Right ventricle myocardium inferior (tissue), 1 donor: ENCODE measurements around the gene ZNF280A. TPM values are rescaled to one million over a fixed set of nuclear protein-coding genes. Genes with fewer than 3 reads are reported as not detected.
"Not testable (repeated sequence)": the region's sequence is repeated elsewhere in the genome, so short reads cannot be mapped to it uniquely, and the experiment has no call there.

Experiments
- ATAC-seq: fragments of 200-7000 bp; cut with Tn5 transposase; one replicate; pipeline ENCODE4 v1.9.1; 2020; ENCODE audit warnings: mild to moderate bottlenecking, moderate library complexity
- DNase-seq: peaks from one replicate; pipeline ENCODE4 v3.0.0; 2021; ENCODE audit errors: missing footprints
- intact Hi-C: fragments of 100-400 bp; cut with DNase I; formaldehyde crosslinking; loops from one replicate; pipeline ENCODE4 v1.11.0; 2022
- total RNA-seq: library from RNA; stranded (reverse); fragmentation: NEBNext Ultra II Directional; extraction: Animal tissue kit (Norgen Biotek cat#: 25700); gene quantifications from one replicate; pipeline ENCODE4 v1.2.1, GENCODE V29; 2021
- donor health status: DM: no; HTN: yes; CAD: no; lungs with severe emphysema.

The ZNF280A gene
- total RNA-seq, 1 donor from 2014 or later = not detected

- no peak for ATAC-seq
- DNase-seq = no peak
- intact Hi-C loops = no loop called here
Measured at GRCh38 chr22:22547692-22548300, 27.7 kb upstream of the ZNF280A start.

DNA sequence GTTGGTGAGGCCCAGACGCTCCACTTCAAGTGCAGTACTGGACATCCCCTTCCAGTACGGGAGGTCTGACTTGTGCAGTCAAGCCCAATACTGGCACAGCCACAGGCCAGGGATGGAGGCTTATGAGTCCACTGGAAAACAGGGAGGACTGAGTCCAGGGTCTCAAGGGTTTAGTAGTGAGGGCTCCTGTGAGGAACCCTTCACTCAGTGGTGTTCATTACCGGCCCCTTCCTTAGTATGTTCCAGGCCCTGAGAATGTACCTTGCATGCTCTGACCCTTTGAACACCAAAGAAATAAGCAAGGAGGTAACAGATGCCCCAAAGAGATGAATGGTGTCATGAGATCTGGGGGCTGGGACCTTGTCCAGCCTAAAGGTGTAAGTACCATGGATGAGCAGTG is 27.2 kb upstream of the ZNF280A start:
- intact Hi-C loops = no loop called here
- no peak for DNase-seq
- no peak for ATAC-seq

GRCh38 chr22:22546490-22546889 is 26.4 kb upstream of the ZNF280A start:
- intact Hi-C loops = no loop called here
- peak; percentile 31 for ATAC-seq
- no peak for DNase-seq

DNA sequence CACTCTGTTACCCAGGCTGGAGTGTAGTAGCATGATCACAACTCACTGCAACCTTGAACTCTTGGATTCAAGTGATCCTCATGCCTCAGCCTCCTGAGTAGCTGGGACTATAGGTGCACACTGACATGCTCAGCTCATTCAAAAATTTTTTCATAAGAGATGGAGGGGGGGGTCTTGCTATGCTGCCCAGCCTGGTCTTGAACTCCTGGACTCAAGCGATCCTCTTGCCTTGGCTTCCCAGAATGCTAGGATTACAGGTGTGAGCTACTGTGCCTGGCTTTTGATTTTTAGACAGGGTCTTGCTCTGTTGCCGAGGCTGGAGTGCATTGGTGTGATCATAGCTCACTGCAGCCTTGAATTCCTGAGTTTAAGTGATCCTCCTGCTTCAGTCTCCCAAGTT is 25.0 kb upstream of the ZNF280A start:
- DNase-seq (no peak), ATAC-seq (no peak)
- intact Hi-C loops = no loop called here

- intact Hi-C loops = no loop called here
- DNase-seq (no peak), ATAC-seq (no peak)
Measured at GRCh38 chr22:22538226-22538989, 18.3 kb upstream of the ZNF280A start.

DNA sequence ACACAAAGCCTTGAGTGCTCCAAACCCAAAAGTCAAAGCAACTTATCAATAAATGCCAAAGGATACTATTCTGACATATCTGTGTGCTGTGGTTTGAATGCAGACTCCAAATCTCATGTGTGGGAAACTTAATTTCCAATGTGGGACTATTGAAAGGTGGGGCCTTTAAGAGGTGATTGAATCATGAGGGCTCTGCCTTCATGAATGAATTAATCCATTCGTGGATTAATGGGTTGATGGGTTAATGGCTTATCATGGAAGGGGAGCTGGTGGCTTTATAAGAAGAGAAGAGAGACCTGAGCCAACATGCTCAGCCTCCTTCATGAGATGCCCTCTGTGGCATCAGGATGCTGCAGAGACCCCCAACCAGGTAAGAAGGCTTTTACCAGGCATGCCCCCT is 16.8 kb upstream of the ZNF280A start:
- ATAC-seq = no peak

GRCh38 chr22:22536515-22536914 is 16.4 kb upstream of the ZNF280A start:
- DNase-seq (no peak), ATAC-seq (no peak)
- intact Hi-C loops = no loop called here

More for the DNA sequence above, 16.8 kb upstream of the ZNF280A start:
- no peak for DNase-seq
- intact Hi-C loops = no loop called here

DNA sequence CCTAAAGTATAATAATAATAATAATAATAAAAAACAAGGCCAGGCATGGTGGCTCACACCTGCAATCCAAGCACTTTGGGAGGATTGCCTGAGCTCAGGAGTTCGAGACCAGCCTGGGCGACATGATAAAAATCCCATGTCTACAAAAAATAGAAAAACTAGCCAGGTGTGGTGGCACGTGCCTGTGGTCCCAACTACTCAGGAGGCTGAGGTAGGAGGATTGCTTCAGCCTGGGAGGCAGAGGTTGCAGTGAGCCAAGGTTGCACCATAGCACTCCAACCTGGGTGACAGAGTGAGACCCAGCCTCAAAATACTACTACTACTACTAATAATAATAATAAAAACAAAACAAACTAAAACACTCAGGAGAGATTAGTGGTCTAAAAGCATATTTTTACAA is 15.6 kb upstream of the ZNF280A start:
- intact Hi-C loops = no loop called here
- DNase-seq (no peak), ATAC-seq (no peak)

DNA sequence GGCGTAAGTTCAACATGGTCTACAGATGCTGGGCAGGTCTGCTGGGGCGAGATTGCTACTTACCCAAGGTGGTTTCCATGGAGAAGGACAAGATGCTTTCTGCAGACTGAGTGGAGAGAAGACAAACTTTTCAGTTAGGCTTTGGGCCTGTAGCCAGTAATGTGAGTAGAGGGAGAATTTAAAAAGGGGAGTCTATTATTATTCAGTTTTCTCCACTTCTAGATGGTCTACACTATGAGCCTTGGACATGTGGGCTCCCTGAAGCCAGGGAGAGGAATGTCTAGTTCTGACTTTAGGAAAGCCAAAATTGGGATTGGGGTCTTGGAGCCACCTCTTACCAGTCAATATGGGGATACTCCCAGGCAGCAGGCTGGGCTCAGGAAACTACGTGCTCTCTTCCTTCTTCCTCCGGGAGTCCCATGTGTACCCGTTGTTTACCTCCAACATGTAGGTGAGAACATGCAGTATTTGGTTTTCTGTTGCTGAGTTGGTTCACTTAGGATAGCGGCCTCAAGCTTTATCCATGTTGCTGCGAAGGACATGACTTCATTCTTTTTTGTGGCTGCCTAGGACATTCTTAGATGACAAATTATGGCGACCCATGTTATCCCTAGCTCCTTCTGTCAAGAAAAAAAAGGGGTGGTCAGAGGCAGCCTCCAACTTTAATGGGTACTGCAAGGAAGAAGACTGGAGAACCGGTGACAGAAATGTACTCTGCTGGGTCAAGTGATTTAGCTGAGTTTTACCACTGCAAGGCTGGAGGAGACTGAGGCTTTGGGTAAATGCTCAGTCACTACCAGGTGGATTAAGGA is 14.7 kb upstream of the ZNF280A start:
- ATAC-seq (no peak), DNase-seq (no peak)
- intact Hi-C loops = no loop called here

GRCh38 chr22:22533863-22534262 is 13.8 kb upstream of the ZNF280A start:
- intact Hi-C loops = no loop called here
- ATAC-seq (no peak), DNase-seq (no peak)

DNA sequence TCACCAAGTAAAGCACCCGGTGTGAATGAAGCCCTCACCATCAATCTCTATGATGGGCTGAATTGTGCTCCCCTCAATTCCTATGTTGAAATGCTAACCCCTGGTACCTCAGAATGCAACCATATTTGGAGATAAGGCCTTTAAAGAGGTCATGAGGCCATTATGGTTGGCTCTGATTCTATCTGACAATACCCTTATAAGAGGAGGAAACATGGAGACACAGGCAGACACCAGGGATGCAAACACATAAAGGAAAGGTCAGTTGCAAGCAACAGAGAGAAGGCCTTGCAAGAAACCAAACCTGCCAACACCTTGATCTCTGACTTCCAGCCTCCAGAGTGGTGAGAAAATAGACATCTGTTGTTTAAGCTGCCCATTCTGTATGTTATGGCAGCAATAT is 13.3 kb upstream of the ZNF280A start:
- no peak for ATAC-seq
- no peak for DNase-seq
- intact Hi-C loops = no loop called here

DNA sequence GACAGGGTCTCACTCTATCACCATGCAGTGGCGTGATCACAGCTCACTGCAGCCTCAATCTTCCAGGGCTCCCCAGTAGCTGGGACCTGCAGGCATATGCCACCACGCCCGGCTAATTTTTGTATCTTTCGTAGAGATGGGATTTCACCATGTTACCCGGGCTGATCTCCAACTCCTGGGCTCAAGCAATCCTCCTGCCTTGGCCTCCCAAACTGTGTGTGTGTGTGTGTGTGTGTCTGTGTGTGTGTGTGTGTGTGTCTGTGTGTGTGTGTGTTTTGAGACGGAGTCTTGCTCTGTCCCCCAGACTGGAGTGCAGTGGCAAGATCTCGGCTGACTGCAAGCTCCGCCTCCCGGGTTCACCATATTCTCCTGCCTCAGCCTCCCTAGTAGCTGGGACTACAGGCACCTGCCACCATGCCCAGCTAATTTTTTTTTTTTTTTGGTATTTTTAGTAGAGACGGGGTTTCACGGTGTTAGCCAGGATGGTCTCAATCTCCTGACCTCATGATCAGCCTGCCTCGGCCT is 12.5 kb upstream of the ZNF280A start:
- intact Hi-C loops, DNase-seq, ATAC-seq: not testable (repeated sequence)

GRCh38 chr22:22531770-22532546 is 11.9 kb upstream of the ZNF280A start:
- DNase-seq = no peak
- intact Hi-C loops = no loop called here
- ATAC-seq = no peak

DNA sequence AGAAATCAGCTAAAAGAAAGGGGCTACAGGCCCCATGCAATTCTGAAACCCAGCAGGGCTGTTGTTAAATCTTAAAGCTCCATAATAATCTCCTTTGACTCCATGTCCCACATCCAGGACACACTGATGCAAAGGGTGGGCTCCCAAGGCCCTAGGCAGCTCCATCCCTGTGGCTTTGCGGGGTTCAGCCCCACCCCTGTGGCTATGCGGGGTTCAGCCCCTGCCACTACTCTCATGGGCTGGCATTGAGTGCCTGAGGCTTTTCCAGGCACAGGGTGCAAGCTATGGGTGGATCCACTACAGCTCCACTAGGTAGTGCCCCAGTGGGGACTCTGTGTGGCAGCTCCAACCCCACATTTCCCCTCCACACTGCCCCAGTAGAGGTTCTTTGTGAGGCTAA is 8.7 kb upstream of the ZNF280A start:
- intact Hi-C loops = no loop called here
- DNase-seq = no peak
- no peak for ATAC-seq

DNA sequence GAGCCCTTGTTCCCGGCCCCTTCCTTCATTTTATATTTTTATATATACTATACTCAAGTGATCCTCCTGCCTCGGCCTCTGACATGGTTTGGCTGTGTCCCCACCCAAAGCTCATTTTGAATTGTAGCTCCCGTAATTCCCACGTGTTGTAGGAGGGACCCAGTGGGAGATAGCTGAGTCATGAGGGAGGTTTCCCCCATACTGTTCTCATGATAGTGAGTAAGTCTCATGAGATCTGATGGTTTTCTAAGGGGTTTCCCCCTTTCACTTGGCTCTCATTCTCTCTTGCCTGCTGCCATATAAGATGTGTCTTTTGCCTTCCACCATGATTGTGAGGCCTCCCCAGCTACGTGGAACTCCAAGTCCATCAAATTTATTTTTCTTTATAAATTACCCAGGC is 7.2 kb upstream of the ZNF280A start:
- intact Hi-C loops = no loop called here
- ATAC-seq = no peak
- no peak for DNase-seq

DNA sequence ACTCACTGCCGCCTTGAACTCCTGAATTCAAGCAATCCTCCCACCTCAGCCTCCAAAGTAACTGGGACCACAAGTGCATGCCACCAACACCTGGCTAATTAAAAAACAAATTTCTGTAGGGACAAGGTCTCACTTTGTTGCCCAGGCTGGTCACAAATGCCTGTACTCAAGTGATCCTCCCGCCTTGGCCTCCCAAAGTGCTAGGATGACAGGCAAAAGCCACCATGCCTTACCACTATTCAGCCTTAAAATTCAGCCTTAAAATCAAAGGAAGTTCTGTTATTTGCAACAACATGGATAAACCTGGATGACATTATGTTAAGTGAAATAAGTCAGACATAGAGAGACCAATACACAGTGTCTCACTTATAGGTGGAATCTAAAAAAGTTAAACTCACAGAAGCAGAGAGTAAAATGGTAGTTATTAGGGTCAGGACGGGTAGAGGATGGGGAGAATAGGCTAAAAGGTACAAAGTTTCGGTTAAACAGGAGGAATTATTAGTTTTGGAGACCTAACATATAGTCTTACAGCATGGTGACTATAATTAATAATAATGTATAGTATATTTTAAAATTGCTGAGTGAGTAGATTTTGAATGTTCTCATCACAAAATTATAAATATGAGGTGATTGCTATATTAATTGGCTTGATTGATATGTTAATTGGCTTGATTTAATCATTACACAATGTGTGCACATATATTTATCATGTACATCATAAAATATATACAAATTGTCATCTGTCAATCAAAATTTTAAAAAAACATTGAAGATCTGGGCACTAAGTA is 6.2 kb upstream of the ZNF280A start:
- intact Hi-C loops = no loop called here
- no peak for ATAC-seq
- no peak for DNase-seq

DNA sequence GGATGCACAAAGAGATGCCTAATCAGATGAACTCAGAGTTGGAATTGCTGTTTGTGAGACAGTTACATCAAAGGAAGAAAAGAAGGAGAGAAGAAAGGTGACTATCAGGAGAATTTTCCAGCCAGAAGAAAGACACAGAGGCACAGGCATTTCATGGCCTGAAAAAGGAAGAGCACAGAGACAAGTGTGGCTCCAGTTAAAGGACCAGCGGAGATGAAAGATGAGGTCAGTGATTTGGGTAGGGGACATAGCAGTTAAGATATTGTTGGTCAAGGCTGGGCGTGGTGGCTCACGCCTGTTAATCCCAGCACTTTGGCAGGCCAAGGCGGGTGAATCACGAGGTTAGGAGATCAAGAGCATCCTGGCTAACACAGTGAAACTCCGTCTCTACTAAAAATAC is 3.4 kb upstream of the ZNF280A start:
- intact Hi-C loops = no loop called here
- ATAC-seq = no peak
- DNase-seq = no peak

DNA sequence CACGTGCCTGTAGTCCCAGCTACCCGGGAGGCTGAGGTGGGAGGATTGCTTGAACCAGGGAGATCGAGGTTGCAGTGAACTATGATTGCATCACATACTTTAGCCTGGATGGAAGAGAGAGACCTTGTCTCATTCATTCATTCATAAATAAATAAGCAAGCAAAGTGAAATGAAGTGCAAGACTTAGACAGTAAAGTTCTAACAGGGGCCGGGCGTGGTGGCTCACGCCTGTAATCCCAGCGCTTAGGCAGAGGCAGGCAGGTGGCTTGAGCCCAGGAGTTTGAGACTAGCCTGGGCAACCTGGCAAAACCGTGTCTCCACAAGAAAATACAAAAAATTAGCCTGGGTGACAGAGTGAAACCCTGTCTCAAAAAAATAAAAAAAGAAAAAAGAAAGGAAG is 1.6 kb upstream of the ZNF280A start:
- ATAC-seq = no peak

More for the DNA sequence above, 1.6 kb upstream of the ZNF280A start:
- intact Hi-C loops = no loop called here
- no peak for DNase-seq
